Fibroblast of skin of abdomen (primary cell): ENCODE data around the gene MED13L.
"Not testable (repeated sequence)": the region's sequence is repeated elsewhere in the genome, so short reads cannot be mapped to it uniquely, and the experiment has no call there.

Experiments used
- DNase-seq: peaks from one replicate; pipeline ENCODE4 v3.0.0-alpha.2; 2013

The MED13L gene

GRCh38 chr12:116246490-116247179, 30.9 kb downstream of the MED13L start:
- DNase-seq: no peak

- DNase-seq: no peak
These were observed 32.3 kb downstream of the MED13L start for GRCh38 chr12:116245189-116245588.

GRCh38 chr12:116244474-116245090, 32.9 kb downstream of the MED13L start:
- DNase-seq: no peak

- no peak for DNase-seq
These were observed 33.5 kb downstream of the MED13L start for GRCh38 chr12:116244001-116244400.

GRCh38 chr12:116242740-116243139, 34.8 kb downstream of the MED13L start:
- DNase-seq: no peak

GRCh38 chr12:116241157-116241759, 36.2 kb downstream of the MED13L start:
- no peak for DNase-seq

- not testable (repeated sequence) for DNase-seq
These were observed 38.8 kb downstream of the MED13L start for GRCh38 chr12:116238570-116239119.

GRCh38 chr12:116238149-116238548, 39.3 kb downstream of the MED13L start:
- DNase-seq: no peak

GRCh38 chr12:116236976-116237375, 40.5 kb downstream of the MED13L start:
- no peak for DNase-seq

GRCh38 chr12:116236148-116236731, 41.3 kb downstream of the MED13L start:
- peak; percentile 36 for DNase-seq

- DNase-seq: not testable (repeated sequence)
These were observed 43.3 kb downstream of the MED13L start for GRCh38 chr12:116234148-116234547.

GRCh38 chr12:116233669-116234068, 43.8 kb downstream of the MED13L start:
- no peak for DNase-seq

GRCh38 chr12:116227811-116228210, 49.7 kb downstream of the MED13L start:
- DNase-seq: no peak

- no peak for DNase-seq
These were observed 51.5 kb downstream of the MED13L start for GRCh38 chr12:116226026-116226425.

- peak; percentile 81 for DNase-seq
These were observed 55.1 kb downstream of the MED13L start for GRCh38 chr12:116222358-116222757.

- no peak for DNase-seq
These were observed 56.7 kb downstream of the MED13L start for GRCh38 chr12:116220756-116221155.

GRCh38 chr12:116217045-116217735, 60.3 kb downstream of the MED13L start:
- no peak for DNase-seq

- no peak for DNase-seq
These were observed 61.3 kb downstream of the MED13L start for GRCh38 chr12:116216022-116216756.

GRCh38 chr12:116215023-116215422, 62.5 kb downstream of the MED13L start:
- no peak for DNase-seq

- DNase-seq: no peak
These were observed 63.5 kb downstream of the MED13L start for GRCh38 chr12:116213885-116214527.

GRCh38 chr12:116213014-116213413, 64.5 kb downstream of the MED13L start:
- no peak for DNase-seq
